PC-3 (cell line): Measurements from ENCODE around the gene CLMN. TPM values are rescaled to one million over a fixed set of nuclear protein-coding genes. Genes with fewer than 3 reads are reported as not detected.

Source experiments
- ATAC-seq: fragments of 200-7000 bp; cut with Tn5 transposase; 2 replicates; pipeline ENCODE4 v1.9.1; 2020; ENCODE audit warnings: mild to moderate bottlenecking, moderate library complexity
- BruUV-seq: library from RNA; stranded (reverse); fragments of 400-500 nt; replicated peaks from 2 replicates; lab custom pipeline; 2021; lab: Mats Ljungman, UMichigan
- CTCF ChIA-PET: fragments of 300-600 bp; sonication (Branson Sonifier 250); formaldehyde crosslinking; loops from one replicate; lab custom pipeline; 2022; ENCODE audit warnings: antibody characterized with exemption; lab: Charles Lee
- POLR2A ChIA-PET: fragments of 300-600 bp; sonication (Branson Sonifier 250); formaldehyde crosslinking; loops from one replicate; lab custom pipeline; 2022; ENCODE audit warnings: antibody characterized with exemption; ENCODE audit not compliant: unreplicated experiment; lab: Charles Lee
- DNase-seq: peaks from one replicate; pipeline ENCODE4 v3.0.0-alpha.2; 2015
- H2AFZ ChIP-seq: fragments of 300-600 bp; sonication (generic); 2 replicates; pipeline ENCODE4 v1.6.0; 2016; ENCODE audit warnings: antibody characterized with exemption, low read length
- H3F3A ChIP-seq: fragments of 300-600 bp; sonication (generic); one replicate; pipeline ENCODE4 v1.6.0; 2017; ENCODE audit warnings: antibody characterized with exemption, low read length, control low read depth, mild to moderate bottlenecking; ENCODE audit not compliant: unreplicated experiment
- H3K27ac ChIP-seq: fragments of 300-600 bp; sonication (generic); 2 replicates; pipeline ENCODE4 v1.5.1; 2016; ENCODE audit warnings: mild to moderate bottlenecking, low read length
- H3K27me3 ChIP-seq: fragments of 300-600 bp; sonication (generic); 2 replicates; pipeline ENCODE4 v1.6.1; 2016; ENCODE audit warnings: low read length, mixed read lengths
- H3K36me3 ChIP-seq: fragments of 300-600 bp; sonication (generic); 2 replicates; pipeline ENCODE4 v1.6.1; 2016; ENCODE audit warnings: low read depth, mixed run types, low read length, mixed read lengths
- H3K4me1 ChIP-seq: fragments of 300-600 bp; sonication (generic); 2 replicates; pipeline ENCODE4 v1.5.1; 2016; ENCODE audit warnings: low read length; ENCODE audit not compliant: insufficient read depth
- H3K4me2 ChIP-seq: fragments of 300-600 bp; sonication (generic); 2 replicates; pipeline ENCODE4 v1.6.0; 2016; ENCODE audit warnings: low read length
- H3K4me3 ChIP-seq: fragments of 300-600 bp; sonication (generic); 2 replicates; pipeline ENCODE4 v1.5.1; 2016; ENCODE audit warnings: mild to moderate bottlenecking, low read length, mixed read lengths
- H3K79me2 ChIP-seq: fragments of 300-600 bp; sonication (generic); 2 replicates; pipeline ENCODE4 v1.6.1; 2017; ENCODE audit warnings: low read length, mixed read lengths
- H3K9ac ChIP-seq: fragments of 300-600 bp; sonication (generic); 2 replicates; pipeline ENCODE4 v1.6.0; 2016; ENCODE audit warnings: mild to moderate bottlenecking, low read length
- H3K9me2 ChIP-seq: fragments of 300-600 bp; sonication (generic); replicated peaks from 2 replicates; pipeline ENCODE4 v1.6.1; 2016; ENCODE audit warnings: mixed run types, low read length, mixed read lengths
- H3K9me3 ChIP-seq: fragments of 300-600 bp; sonication (generic); 2 replicates; pipeline ENCODE4 v1.6.1; 2016; ENCODE audit warnings: low read length, mixed read lengths
- H4K20me1 ChIP-seq: fragments of 300-600 bp; sonication (generic); 2 replicates; pipeline ENCODE4 v1.6.1; 2016; ENCODE audit warnings: low read length, mixed read lengths
- CTCF ChIP-seq: fragments of 300-600 bp; sonication (generic); conservative IDR thresholded peaks from 2 replicates; pipeline ENCODE4 v1.5.1; 2017; ENCODE audit warnings: antibody characterized with exemption, low read depth, mild to moderate bottlenecking, low read length
- EZH2 ChIP-seq: fragments of 300-600 bp; sonication (generic); IDR thresholded peaks from one replicate; pipeline ENCODE4 v1.6.1; 2017; ENCODE audit warnings: antibody characterized with exemption, mild to moderate bottlenecking, low read length; ENCODE audit not compliant: unreplicated experiment
- EZH2phosphoT487 ChIP-seq: fragments of 300-600 bp; sonication (generic); IDR thresholded peaks from 2 replicates; pipeline ENCODE4 v1.6.1; 2018; ENCODE audit warnings: mild to moderate bottlenecking, antibody characterized with exemption, low read length, borderline replicate concordance
- intact Hi-C: fragments of 100-400 bp; cut with micrococcal nuclease; formaldehyde crosslinking; loops from 2 replicates; pipeline ENCODE4 v1.9.0; 2023
- total RNA-seq: library from RNA; depleted of rRNA; stranded (reverse); fragments of >200 nt; gene quantifications from 2 replicates; pipeline ENCODE4 v1.2.3, GENCODE V29; 2014

The CLMN gene
- total RNA-seq, 1 experiment from 2014 or later: 3.5 TPM

GRCh38 chr14:95265106-95266094 is 54.3 kb downstream of the CLMN start:
- ChIA-PET CTCF (no interaction called here), POLR2A (no interaction called here)
- TF ChIP-seq EZH2 (no peak), EZH2phosphoT487 (no peak), CTCF (no peak)
- H3K27me3 ChIP-seq: no peaks in the 10 kb centered on the region
- peak overlapping the region; percentile 63 for H3K4me2 ChIP-seq
- no peaks in the 10 kb centered on the region for H3K79me2 ChIP-seq
- no peaks in the 10 kb centered on the region for H3K9me2 ChIP-seq
- no peaks in the 10 kb centered on the region for H4K20me1 ChIP-seq
- peak overlapping the region; percentile 2; the same call in 1 of the 2 replicates for H2AFZ ChIP-seq
- peak; percentile 98 for DNase-seq
- intact Hi-C loops: loop anchor here (5.0 kb wide), 1 partner anchor 108 kb away; the partner anchor contains the start of gene DICER1
- peak overlapping the region; percentile 16; the same call in 1 of the 2 replicates for H3K4me3 ChIP-seq
- no peaks in the 10 kb centered on the region for H3F3A ChIP-seq
- peaks cover 5% of the 10 kb centered on the region for H3K36me3 ChIP-seq
- H3K9me3 ChIP-seq: peaks cover 11% of the 10 kb centered on the region; the same call in 1 of the 2 replicates
- H3K9ac ChIP-seq: peak overlapping the region; percentile 49
- peaks cover 33% of the 10 kb centered on the region for H3K4me1 ChIP-seq
- BruUV-seq: no TSS peak
- peak overlapping the region; percentile 90 for H3K27ac ChIP-seq
- peak; percentile 96 for ATAC-seq

- Histone ChIP-seq H3K9ac (peak overlapping the region; percentile 37), H3K4me2 (peak overlapping the region; percentile 63), H3K9me2 (no peaks in the 10 kb centered on the region), H3K27ac (peak overlapping the region; percentile 82), H3F3A (no peaks in the 10 kb centered on the region), H3K4me1 (peaks cover 40% of the 10 kb centered on the region), H2AFZ (no peak overlapping the region), H3K9me3 (peaks cover 11% of the 10 kb centered on the region; the same call in 1 of the 2 replicates), H3K79me2 (no peaks in the 10 kb centered on the region), H3K27me3 (no peaks in the 10 kb centered on the region), H4K20me1 (no peaks in the 10 kb centered on the region), H3K36me3 (peaks cover 5% of the 10 kb centered on the region), H3K4me3 (no peak overlapping the region)
- intact Hi-C loops: no loop called here
- BruUV-seq: no TSS peak
- ChIA-PET POLR2A (no interaction called here), CTCF (no interaction called here)
- ATAC-seq (no peak), DNase-seq (no peak)
- no peak for TF ChIP-seq CTCF
Measured at GRCh38 chr14:95264271-95264973, 55.3 kb downstream of the CLMN start.
